Ovary (tissue), 9 donors: ENCODE data around the gene TNS1. TPM values are rescaled to one million over a fixed set of nuclear protein-coding genes. Genes with fewer than 3 reads are reported as not detected.

Source experiments
- DNase-seq, 5 donors: peaks; one replicate each; pipeline ENCODE4 v3.0.0-alpha.2; 2019 to 2020
- H3K27ac ChIP-seq, 2 donors: fragments of 200-600 bp; one replicate each; pipeline versions ENCODE4 v1.5.1 to v1.8.0; 2019 to 2022
- H3K27me3 ChIP-seq: fragments of 200-600 bp; one replicate; pipeline ENCODE4 v1.8.0; 2022
- H3K36me3 ChIP-seq: fragments of 200-600 bp; sonication (generic); one replicate; pipeline ENCODE4 v1.5.1; 2019
- H3K4me1 ChIP-seq: one replicate; pipeline ENCODE4 v1.8.1; 2013; ENCODE audit warnings: mild to moderate bottlenecking, moderate library complexity; ENCODE audit not compliant: insufficient read depth
- H3K4me3 ChIP-seq: fragments of 200-600 bp; sonication (generic); one replicate; pipeline ENCODE4 v1.5.1; 2017
- H3K9me3 ChIP-seq, 2 donors: fragments of 200-600 bp in 1 of 2; sonication (generic) in 1 of 2; one replicate each; pipeline versions ENCODE4 v1.5.1 to v1.8.1; 2013 to 2019; ENCODE audit warnings: mild to moderate bottlenecking in 1 of 2, moderate library complexity in 1 of 2
- EP300 ChIP-seq: sonication (generic); formaldehyde crosslinking; IDR thresholded peaks from one replicate; pipeline ENCODE4 v1.6.1; 2017; ENCODE audit warnings: antibody characterized with exemption
- POLR2A ChIP-seq: fragments of 450-650 bp; IDR thresholded peaks from one replicate; pipeline ENCODE4 v1.6.1; 2017; ENCODE audit warnings: antibody characterized with exemption, mild to moderate bottlenecking, moderate library complexity
- WGBS, 3 donors: extraction: QIAGEN DNeasy Blood & Tissue Kit in 1 of 3; methylation state at CpG; one replicate each; pipeline versions ENCODE4 v1.1.5 to v1.1.7; 2013 to 2017; 5-methylcytosine and 5-hydroxymethylcytosine counted together
- intact Hi-C, 4 donors: fragments of 100-400 bp; cut with DNase I; formaldehyde crosslinking; loops; one replicate each; pipeline versions ENCODE4 v1.11.0 to v1.15.1; 2022 to 2023
- polyA plus RNA-seq, 2 donors: library from polyadenylated mRNA; stranded (reverse); fragments of 200-250 nt in 1 of 2; fragments of 350-450 nt in 1 of 2; fragmentation: Illumina TruSeq in 1 of 2; extraction: RNeasy Lipid Tissue Mini Kit (QIAGEN cat#74804) in 1 of 2; gene quantifications; one replicate each; pipeline ENCODE4 v1.2.3, GENCODE V29; 2013 to 2014
- total RNA-seq, 7 donors: library from RNA; depleted of rRNA in 2 of 7; stranded (reverse); fragments of >200 nt in 2 of 7; fragmentation: NEBNext Ultra II Directional in 3 of 7; extraction: Animal tissue kit (Norgen Biotek cat#: 25700) in 3 of 7; gene quantifications; one replicate each; pipeline versions ENCODE4 v1.1.0 to v1.2.4, GENCODE V29; 2016 to 2023
- TF ChIP-seq, protein P1 (sequence below), 3 donors: fragments of 450-650 bp in 2 of 3; fragments of 200-600 bp in 1 of 3; IDR thresholded peaks; one replicate each; pipeline versions ENCODE4 v1.5.1 to v1.8.0; 2016 to 2022; ENCODE audit warnings: antibody characterized with exemption in 3 of 3, mild to moderate bottlenecking in 1 of 3
- donor health status: DM: no; HTN: no; CAD: no; lungs with moderate emphysema.
- donor health status: DM: no; HTN: no; CAD: no.
- donor health status: Bipolar disorder and iron deficiency.
- donor health status: DM: yes; HTN: yes; CAD: no.
- donor health status: DM: no; HTN: no; CAD: no.
- donor health status: DM: yes; HTN: yes; CAD: no.

Gene TNS1
- total and polyA plus RNA-seq, 9 donors, result 140 to 568 (median 356) TPM

DNA sequence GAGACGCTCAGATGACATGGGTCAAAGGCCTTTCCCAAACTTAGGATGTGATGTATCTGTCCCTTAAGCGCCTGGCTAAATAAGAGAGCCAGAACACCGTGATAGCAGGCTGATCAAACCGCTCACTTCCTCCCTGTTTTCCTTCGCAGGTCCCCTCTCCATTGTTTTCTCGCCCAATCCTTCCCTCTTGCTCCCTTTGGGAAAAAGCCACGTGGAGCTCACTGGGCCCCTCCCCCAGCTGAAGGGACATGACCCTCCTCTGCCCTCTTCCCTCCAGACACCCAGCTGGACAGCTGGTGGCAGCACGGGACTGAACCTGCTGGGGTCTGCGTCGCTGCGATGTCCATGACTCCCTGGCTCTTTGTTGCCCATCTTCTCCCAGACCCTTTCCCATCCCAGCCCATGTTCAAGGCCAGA lies 201.7 kb downstream of the TNS1 start:
- Histone ChIP-seq H3K27ac (peak overlapping the region; percentile 25 to 76), H3K27me3 (no peaks in the 10 kb centered on the region), H3K9me3 (no peaks in the 10 kb centered on the region), H3K4me1 (peaks cover 40% of the 10 kb centered on the region), H3K4me3 (no peak overlapping the region), H3K36me3 (no peaks in the 10 kb centered on the region)
- 24 to 40% (median 33%) methylated on average over 11 of the region's 11 CpGs for WGBS, 3 donors
- intact Hi-C loops, result loop anchor here (5.0 to 10.0 kb wide), 3 partner anchors 36 to 86 kb away; no protein-coding TSS in a partner anchor
- peak; percentile 55 to 67 (median 60) for DNase-seq
- TF ChIP-seq, protein P1, sequence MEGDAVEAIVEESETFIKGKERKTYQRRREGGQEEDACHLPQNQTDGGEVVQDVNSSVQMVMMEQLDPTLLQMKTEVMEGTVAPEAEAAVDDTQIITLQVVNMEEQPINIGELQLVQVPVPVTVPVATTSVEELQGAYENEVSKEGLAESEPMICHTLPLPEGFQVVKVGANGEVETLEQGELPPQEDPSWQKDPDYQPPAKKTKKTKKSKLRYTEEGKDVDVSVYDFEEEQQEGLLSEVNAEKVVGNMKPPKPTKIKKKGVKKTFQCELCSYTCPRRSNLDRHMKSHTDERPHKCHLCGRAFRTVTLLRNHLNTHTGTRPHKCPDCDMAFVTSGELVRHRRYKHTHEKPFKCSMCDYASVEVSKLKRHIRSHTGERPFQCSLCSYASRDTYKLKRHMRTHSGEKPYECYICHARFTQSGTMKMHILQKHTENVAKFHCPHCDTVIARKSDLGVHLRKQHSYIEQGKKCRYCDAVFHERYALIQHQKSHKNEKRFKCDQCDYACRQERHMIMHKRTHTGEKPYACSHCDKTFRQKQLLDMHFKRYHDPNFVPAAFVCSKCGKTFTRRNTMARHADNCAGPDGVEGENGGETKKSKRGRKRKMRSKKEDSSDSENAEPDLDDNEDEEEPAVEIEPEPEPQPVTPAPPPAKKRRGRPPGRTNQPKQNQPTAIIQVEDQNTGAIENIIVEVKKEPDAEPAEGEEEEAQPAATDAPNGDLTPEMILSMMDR (IDR thresholded peaks at IDR 0.05), result no peak
- TF ChIP-seq EP300, result no peak
- no peak for TF ChIP-seq POLR2A

DNA sequence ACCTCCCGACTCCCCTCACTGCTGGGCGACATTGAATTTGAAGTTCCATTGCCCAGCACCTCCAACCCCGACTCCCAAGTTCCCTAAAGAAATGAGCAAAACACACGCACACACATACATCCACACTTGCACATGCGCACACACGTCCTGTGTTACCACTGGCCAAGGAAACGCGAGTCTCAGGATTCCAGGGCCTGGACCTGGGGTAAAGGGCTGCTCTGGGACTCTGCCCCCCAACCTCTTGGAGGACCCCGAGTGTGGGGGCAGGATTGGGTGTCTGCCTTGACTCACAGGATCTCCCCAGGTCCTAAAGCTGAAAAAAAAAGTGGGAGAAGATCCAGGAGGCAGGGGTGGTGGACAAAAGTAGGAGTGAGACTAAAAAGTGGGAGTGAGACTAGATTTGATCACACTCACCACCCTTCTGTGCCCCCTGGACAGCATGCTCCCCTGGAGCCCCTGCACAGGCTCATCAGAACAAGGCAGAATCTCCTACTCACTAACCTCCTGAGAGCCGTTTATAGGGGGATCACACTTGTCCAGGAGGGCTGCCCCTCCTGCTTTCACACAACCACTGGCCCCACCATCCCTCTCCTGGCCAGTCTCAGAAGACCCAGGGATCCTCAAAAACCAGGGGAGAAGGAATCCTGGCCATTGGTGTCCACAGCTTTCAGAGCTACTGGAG lies 202.2 kb downstream of the TNS1 start:
- WGBS, 3 donors, result 82 to 84% (median 83%) methylated on average over 10 of the region's 10 CpGs
- TF ChIP-seq, protein P1 (IDR thresholded peaks at IDR 0.05), result no peak
- TF ChIP-seq POLR2A, result no peak
- TF ChIP-seq EP300, result no peak
- Histone ChIP-seq H3K4me1 (peaks cover 35% of the 10 kb centered on the region), H3K36me3 (no peaks in the 10 kb centered on the region), H3K9me3 (no peaks in the 10 kb centered on the region), H3K4me3 (no peak overlapping the region), H3K27ac (peak overlapping the region; percentile 25 to 76), H3K27me3 (no peaks in the 10 kb centered on the region)
- peak; percentile 11 to 45 (median 32) for DNase-seq
- intact Hi-C loops, result loop anchor here (5.0 to 10.0 kb wide), 3 partner anchors 37 to 87 kb away; no protein-coding TSS in a partner anchor

DNA sequence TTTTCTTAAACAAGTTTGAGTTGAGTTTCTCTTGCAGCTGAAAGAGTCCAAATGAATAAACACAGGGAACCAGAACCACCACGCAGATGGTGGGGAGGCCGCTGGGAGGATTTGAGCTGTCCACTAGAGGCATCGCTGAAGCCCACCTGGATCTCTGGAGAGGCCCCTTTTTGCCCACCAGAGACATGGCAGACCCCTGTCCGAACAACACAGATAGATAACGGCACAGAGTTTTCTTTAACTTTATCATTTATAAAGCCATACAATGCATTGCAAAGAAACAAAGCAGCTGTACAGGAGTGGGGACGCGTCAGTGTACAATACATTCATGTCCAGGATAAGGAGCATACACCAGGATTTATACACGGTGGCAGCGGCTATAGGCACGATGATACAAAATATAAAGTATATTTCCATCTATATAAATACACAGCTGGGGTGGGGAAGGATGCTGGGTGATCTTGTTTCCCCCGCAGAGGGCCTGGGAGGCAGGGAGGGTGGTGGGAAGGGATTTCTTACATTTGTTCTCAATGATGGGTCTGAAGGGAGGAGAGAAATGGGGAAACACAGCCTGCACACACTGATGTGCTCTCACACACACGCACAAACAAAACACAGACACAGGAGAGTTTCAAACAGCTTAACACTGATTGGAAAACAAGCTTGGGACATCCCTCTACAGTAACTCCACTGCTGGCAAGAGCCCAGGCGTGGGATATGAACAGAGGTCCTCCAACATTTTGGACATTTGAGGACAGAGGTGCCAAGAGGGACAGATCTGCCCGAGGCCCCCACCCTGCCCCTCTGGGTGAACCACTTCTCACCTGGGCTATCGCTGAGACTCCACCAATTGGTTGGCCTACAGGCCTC lies 203.0 kb downstream of the TNS1 start:
- peaks cover 32% of the 10 kb centered on the region for H3K4me1 ChIP-seq
- no peaks in the 10 kb centered on the region for H3K36me3 ChIP-seq

More for the DNA sequence above, 203.0 kb downstream of the TNS1 start:
- Histone ChIP-seq H3K4me3 (no peak overlapping the region), H3K27me3 (no peaks in the 10 kb centered on the region), H3K27ac (peak overlapping the region in 1 of 2 donors; percentile 76), H3K9me3 (no peaks in the 10 kb centered on the region)
- TF ChIP-seq EP300 (no peak), POLR2A (no peak)
- TF ChIP-seq, protein P1 (IDR thresholded peaks at IDR 0.05), result no peak
- intact Hi-C loops, result loop anchor here (5.0 to 10.0 kb wide), 3 partner anchors 38 to 88 kb away; no protein-coding TSS in a partner anchor
- peak in 4 of 5 donors; percentile 27 to 57 (median 34) for DNase-seq
- 52 to 75% (median 54%) methylated on average over 15 of the region's 15 CpGs for WGBS, 3 donors
